ENCODE data around the gene EHMT1.

EHMT1 gene

GRCh38 chr9:137618105-137619067 lies at the start of gene EHMT1:
Gene EHMT1 (plus strand): TSS chr9:137619005. CDS start chr9:137619029, 24 bp downstream.
- peak; percentile 87 for DNase-seq
- Mint-ChIP-seq H3K36me3 (peaks cover 19% of the 10 kb centered on the region), H3K27me3 (no peaks in the 10 kb centered on the region), H3K27ac (peak within 1 kb of the TSS; percentile 92), H3K4me3 (peak within 1 kb of the TSS; percentile 84), H3K4me1 (peaks cover 42% of the 10 kb centered on the region), H3K9me3 (no peaks in the 10 kb centered on the region)
- CTCF ChIA-PET: no interaction called here

- no peak overlapping the region for H3K4me3 Mint-ChIP-seq
- no peaks in the 10 kb centered on the region for H3K27me3 Mint-ChIP-seq
- DNase-seq: no peak
- CTCF ChIA-PET: no interaction called here
- H3K27ac Mint-ChIP-seq: no peak overlapping the region
- H3K4me1 Mint-ChIP-seq: peaks cover 4% of the 10 kb centered on the region
- peaks cover 29% of the 10 kb centered on the region for H3K36me3 Mint-ChIP-seq
- H3K9me3 Mint-ChIP-seq: no peaks in the 10 kb centered on the region
Measured at GRCh38 chr9:137569609-137570203, 49.1 kb upstream of the EHMT1 start.

GRCh38 chr9:137570566-137570965 lies 48.2 kb upstream of the EHMT1 start:
- Mint-ChIP-seq H3K4me1 (peaks cover 8% of the 10 kb centered on the region), H3K27ac (no peak overlapping the region), H3K9me3 (no peaks in the 10 kb centered on the region), H3K4me3 (no peak overlapping the region), H3K27me3 (no peaks in the 10 kb centered on the region), H3K36me3 (peaks cover 35% of the 10 kb centered on the region)
- CTCF ChIA-PET: no interaction called here
- no peak for DNase-seq

GRCh38 chr9:137574192-137574591 lies 44.6 kb upstream of the EHMT1 start:
- H3K27me3 Mint-ChIP-seq: no peaks in the 10 kb centered on the region
- H3K4me3 Mint-ChIP-seq: no peak overlapping the region
- H3K4me1 Mint-ChIP-seq: peaks cover 36% of the 10 kb centered on the region
- no peak overlapping the region for H3K27ac Mint-ChIP-seq
- no peak for DNase-seq
- CTCF ChIA-PET: interaction anchor here (1.2 kb wide), 1 partner anchor 14 kb away, joined by 3 read pairs; no protein-coding TSS in a partner anchor
- H3K36me3 Mint-ChIP-seq: peaks cover 40% of the 10 kb centered on the region
- H3K9me3 Mint-ChIP-seq: no peaks in the 10 kb centered on the region

- Mint-ChIP-seq H3K4me1 (peaks cover 36% of the 10 kb centered on the region), H3K9me3 (no peaks in the 10 kb centered on the region), H3K27me3 (no peaks in the 10 kb centered on the region), H3K4me3 (no peak overlapping the region), H3K27ac (peak overlapping the region; percentile 50), H3K36me3 (peaks cover 38% of the 10 kb centered on the region)
- CTCF ChIA-PET: no interaction called here
- no peak for DNase-seq
Measured at GRCh38 chr9:137575364-137575715, 43.5 kb upstream of the EHMT1 start.

- DNase-seq: no peak
- Mint-ChIP-seq H3K4me3 (peak overlapping the region; percentile 47), H3K27me3 (no peaks in the 10 kb centered on the region), H3K27ac (peak overlapping the region; percentile 72), H3K4me1 (peaks cover 35% of the 10 kb centered on the region), H3K9me3 (no peaks in the 10 kb centered on the region), H3K36me3 (peaks cover 33% of the 10 kb centered on the region)
- CTCF ChIA-PET: interaction anchor here (1.1 to 1.6 kb wide), 2 partner anchors 24 to 41 kb away, joined by 4 to 5 read pairs; partner anchors contain the start of gene MRPL41
Measured at GRCh38 chr9:137575716-137576411, 42.9 kb upstream of the EHMT1 start.

GRCh38 chr9:137578518-137579258 lies 40.1 kb upstream of the EHMT1 start, which contains the start of gene DPH7:
Gene DPH7 (minus strand): TSS chr9:137578925. CDS start chr9:137578777, 148 bp downstream.
- Mint-ChIP-seq H3K27me3 (no peaks in the 10 kb centered on the region), H3K4me3 (peak within 1 kb of the TSS; percentile 82), H3K36me3 (peaks cover 28% of the 10 kb centered on the region), H3K27ac (peak within 1 kb of the TSS; percentile 79), H3K9me3 (no peaks in the 10 kb centered on the region), H3K4me1 (peaks cover 35% of the 10 kb centered on the region)
- DNase-seq: peak; percentile 96
- CTCF ChIA-PET: interaction anchor here (0.6 to 1.9 kb wide), 6 partner anchors 9 to 218 kb away, joined by 3 to 12 read pairs (median 4); partner anchors contain the start of genes MRPL41 and ZMYND19

- no peak for DNase-seq
- Mint-ChIP-seq H3K9me3 (no peaks in the 10 kb centered on the region), H3K4me1 (peaks cover 35% of the 10 kb centered on the region), H3K36me3 (peaks cover 25% of the 10 kb centered on the region), H3K27me3 (no peaks in the 10 kb centered on the region), H3K4me3 (peak overlapping the region; percentile 82), H3K27ac (peak overlapping the region; percentile 74)
- CTCF ChIA-PET: interaction anchor here (0.6 to 1.9 kb wide), 6 partner anchors 9 to 217 kb away, joined by 3 to 12 read pairs (median 4); partner anchors contain the start of genes MRPL41 and ZMYND19
Measured at GRCh38 chr9:137579259-137579604, 39.6 kb upstream of the EHMT1 start.

GRCh38 chr9:137580209-137580953 lies 38.4 kb upstream of the EHMT1 start:
- H3K4me1 Mint-ChIP-seq: peaks cover 32% of the 10 kb centered on the region
- no peak overlapping the region for H3K4me3 Mint-ChIP-seq
- no peaks in the 10 kb centered on the region for H3K9me3 Mint-ChIP-seq
- CTCF ChIA-PET: interaction anchor here (0.6 to 1.9 kb wide), 6 partner anchors 8 to 115 kb away, joined by 3 to 12 read pairs (median 4); partner anchors contain the start of gene MRPL41
- DNase-seq: no peak
- H3K27me3 Mint-ChIP-seq: no peaks in the 10 kb centered on the region
- no peak overlapping the region for H3K27ac Mint-ChIP-seq
- H3K36me3 Mint-ChIP-seq: peaks cover 17% of the 10 kb centered on the region

GRCh38 chr9:137580954-137581322 lies 37.9 kb upstream of the EHMT1 start:
- Mint-ChIP-seq H3K9me3 (no peaks in the 10 kb centered on the region), H3K27ac (no peak overlapping the region), H3K27me3 (no peaks in the 10 kb centered on the region), H3K4me1 (peaks cover 27% of the 10 kb centered on the region), H3K36me3 (peaks cover 12% of the 10 kb centered on the region), H3K4me3 (no peak overlapping the region)
- no peak for DNase-seq
- CTCF ChIA-PET: interaction anchor here (0.7 to 1.6 kb wide), 4 partner anchors 22 to 114 kb away, joined by 3 to 4 read pairs (median 4); no protein-coding TSS in a partner anchor

GRCh38 chr9:137581361-137582285 lies 37.2 kb upstream of the EHMT1 start:
- H3K4me3 Mint-ChIP-seq: no peak overlapping the region
- CTCF ChIA-PET: interaction anchor here (0.7 to 1.6 kb wide), 5 partner anchors 9 to 114 kb away, joined by 3 to 4 read pairs (median 3); partner anchors contain the start of gene ZMYND19
- no peak for DNase-seq
- no peak overlapping the region for H3K27ac Mint-ChIP-seq
- no peaks in the 10 kb centered on the region for H3K27me3 Mint-ChIP-seq
- no peaks in the 10 kb centered on the region for H3K9me3 Mint-ChIP-seq
- H3K36me3 Mint-ChIP-seq: peaks cover 16% of the 10 kb centered on the region
- peaks cover 20% of the 10 kb centered on the region for H3K4me1 Mint-ChIP-seq

- no peak overlapping the region for H3K4me3 Mint-ChIP-seq
Measured at GRCh38 chr9:137582286-137582860, 36.4 kb upstream of the EHMT1 start.

More at GRCh38 chr9:137582286-137582860, 36.4 kb upstream of the EHMT1 start:
- peak; percentile 53 for DNase-seq
- CTCF ChIA-PET: interaction anchor here (1.6 kb wide), 1 partner anchor 113 kb away, joined by 3 read pairs; no protein-coding TSS in a partner anchor
- Mint-ChIP-seq H3K36me3 (peaks cover 14% of the 10 kb centered on the region), H3K4me1 (peaks cover 14% of the 10 kb centered on the region), H3K27me3 (no peaks in the 10 kb centered on the region), H3K27ac (no peak overlapping the region), H3K9me3 (no peaks in the 10 kb centered on the region)

All from activated naive CD4-positive, alpha-beta T cell treated with anti-CD3 and anti-CD28 coated beads, Interleukin-2, amount 10 ng/mL, durations not matched to agents 7 days and 5 days (primary cell).